GM19455 (cell line): ENCODE data around the gene NRXN3.

Source experiments
- ATAC-seq: cut with Tn5 transposase; IDR thresholded peaks from one replicate; pipeline ENCODE4 v1.9.1; 2021; ENCODE audit not compliant: unreplicated experiment

NRXN3 gene

GRCh38 chr14:79379266-79379665 is 1209.1 kb downstream of the NRXN3 start:
- ATAC-seq, result no peak

DNA sequence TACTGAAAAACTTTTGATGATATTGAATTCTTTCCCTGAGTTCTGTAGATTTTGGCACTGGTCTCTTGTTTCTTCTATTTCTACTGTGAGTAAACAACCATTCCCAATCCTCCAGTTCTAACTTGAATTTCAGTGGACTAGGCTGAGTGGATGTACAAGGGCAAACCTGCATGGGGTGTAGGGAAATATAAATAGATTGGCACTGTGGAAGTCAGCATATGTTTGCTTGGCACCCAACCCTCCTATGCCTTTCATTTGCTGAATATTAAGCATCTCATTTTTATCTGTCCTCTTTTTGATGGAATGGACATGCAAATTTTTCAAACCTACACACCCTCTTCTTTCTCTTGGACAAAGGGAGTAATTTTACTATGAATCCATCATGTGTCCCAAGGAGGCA is 1212.9 kb downstream of the NRXN3 start:
- no peak for ATAC-seq

DNA sequence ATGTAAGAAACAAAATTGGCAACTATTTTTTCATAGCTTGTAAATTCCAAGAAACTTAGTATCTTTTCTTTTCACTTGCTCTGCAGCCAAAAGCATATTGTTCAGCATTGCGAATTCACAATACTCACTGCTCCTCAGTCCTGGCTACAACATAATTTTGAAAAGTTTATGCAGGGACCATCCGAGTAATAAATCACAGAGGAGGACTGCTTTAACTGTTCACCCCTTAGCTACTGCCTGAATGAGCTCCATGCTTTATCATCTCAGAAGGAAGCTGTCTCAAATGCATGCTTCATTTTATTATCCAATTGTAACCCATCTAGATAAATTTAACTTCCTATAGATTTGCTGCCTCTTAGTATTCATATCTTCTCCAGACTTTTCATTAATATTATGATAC is 1213.3 kb downstream of the NRXN3 start:
- no peak for ATAC-seq

DNA sequence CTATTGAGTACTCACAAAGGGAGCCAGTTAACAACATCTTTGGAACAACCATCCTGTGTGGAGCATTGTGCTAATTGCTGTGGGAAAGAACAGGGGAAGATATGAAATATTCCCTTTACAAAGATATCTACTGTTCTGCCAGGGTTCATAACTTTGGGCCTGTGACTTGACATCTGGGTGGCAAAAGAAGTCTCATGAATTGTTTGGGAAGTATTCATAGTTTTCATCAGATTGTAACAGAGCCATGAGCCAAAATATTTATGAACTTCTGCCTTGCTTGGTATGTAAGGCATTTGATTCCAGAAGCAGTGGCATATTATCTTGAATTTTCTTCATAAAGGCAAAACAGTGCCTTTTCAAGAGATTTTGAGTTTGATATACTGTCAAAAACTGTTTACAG is 1224.9 kb downstream of the NRXN3 start:
- no peak for ATAC-seq

- no peak for ATAC-seq
Measured at GRCh38 chr14:79404874-79405511, 1234.8 kb downstream of the NRXN3 start.

- ATAC-seq, result no peak
Measured at GRCh38 chr14:79405512-79405910, 1235.3 kb downstream of the NRXN3 start.

DNA sequence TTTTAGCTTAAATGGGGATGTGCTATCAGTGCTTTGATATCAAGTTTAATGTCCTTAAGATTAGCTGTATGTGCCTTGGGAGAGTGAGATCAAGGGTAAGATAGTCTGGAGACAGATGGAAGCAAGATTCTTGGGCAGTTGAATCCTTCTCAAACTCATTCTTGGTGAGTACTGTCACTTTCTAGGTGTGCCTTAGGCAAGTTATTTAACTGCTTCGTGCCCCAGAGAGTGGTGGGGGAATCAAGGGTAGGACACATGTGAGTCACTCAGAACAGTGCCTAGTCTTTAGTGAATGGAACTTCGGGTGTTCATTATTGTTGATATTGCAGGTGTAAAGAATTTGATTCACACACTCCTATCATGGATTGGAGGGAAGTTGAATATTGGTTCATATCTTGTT is 1237.4 kb downstream of the NRXN3 start:
- no peak for ATAC-seq

DNA sequence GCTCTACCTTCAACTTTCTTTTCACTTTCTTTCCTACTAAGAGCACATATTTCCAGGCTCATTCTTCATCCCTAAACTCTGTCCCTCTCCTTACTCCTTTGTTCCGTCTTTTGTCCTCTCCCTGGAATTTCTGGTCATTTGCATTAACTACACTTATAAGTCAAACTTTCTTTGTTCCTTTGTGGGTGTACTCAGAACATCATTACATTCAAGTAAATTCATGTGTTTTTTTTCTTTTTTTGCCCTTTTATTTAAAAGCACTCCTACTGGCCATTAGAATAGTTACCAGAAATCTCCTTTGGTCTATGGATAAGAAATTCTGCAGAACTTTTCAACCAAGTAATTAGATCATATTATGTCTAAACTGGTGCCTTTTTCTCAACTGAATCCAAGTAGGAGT is 1238.5 kb downstream of the NRXN3 start:
- ATAC-seq, result no peak

DNA sequence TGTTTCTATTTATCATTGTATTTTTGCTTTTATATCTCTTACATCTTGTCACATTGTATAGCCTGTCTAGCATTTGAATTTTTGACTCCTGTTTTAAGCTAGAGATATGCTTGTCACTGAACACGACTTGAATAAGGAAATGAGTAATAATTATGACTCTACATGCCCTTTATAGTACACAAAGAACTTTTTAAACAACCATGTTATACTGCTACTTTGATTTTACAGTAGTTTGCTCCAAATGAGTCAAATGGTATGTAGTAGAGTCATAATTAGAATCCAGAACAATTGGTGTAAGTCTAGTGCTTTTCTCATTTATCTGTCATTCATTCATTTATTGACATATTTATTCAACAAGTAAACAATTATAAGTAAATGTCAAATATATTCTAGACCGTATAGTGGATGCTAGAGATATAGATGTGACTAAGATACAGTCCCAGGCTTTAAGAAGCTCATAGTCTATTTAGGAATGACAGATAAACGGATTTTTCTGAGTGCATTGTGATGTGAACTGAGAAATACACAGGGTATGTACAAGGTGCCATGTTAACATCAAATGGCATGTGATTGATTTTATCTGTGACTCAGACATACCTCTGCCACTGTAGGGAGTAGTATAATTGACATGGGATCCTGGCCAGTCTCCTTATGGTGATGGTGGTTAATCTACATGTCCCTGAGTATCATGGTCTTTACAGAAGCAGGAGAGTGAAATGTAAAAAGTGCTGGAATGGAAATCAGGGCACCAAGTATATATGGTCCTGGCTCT is 1241.4 kb downstream of the NRXN3 start:
- ATAC-seq, result no peak

- no peak for ATAC-seq
Measured at GRCh38 chr14:79412822-79413221, 1242.6 kb downstream of the NRXN3 start.

DNA sequence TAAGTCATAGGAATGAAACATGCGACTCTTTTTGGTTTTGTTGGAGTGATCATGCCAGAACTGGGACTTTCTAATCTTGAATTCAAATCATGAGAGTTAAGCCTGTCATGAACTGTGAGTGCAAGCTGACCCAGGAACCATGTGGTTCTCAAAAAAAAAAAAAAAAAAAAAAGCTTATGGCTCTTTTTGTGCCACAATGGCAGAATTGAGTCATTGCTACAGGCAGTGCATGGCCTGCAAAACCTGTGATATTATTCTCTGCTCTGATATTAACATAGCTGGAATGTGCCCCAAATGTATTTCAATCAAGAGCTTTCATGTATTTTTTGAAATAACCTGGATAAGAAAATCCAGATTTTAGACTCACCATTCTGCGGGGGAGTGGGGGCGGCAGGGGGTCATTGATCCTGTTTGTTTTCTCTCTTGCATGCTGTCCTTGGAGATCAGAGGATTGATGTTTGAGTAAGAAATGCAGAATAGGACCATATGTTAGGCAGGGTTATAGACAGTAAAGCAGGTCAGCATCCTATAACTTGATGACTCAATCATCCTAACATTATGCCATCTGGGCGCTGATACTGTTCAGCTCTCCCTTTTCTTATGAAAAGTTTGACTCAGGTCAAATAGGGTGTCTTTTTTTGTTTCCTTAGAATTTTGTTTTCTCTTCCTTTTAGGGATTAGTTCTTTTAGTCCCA is 1243.7 kb downstream of the NRXN3 start:
- ATAC-seq, result no peak

GRCh38 chr14:79415726-79416125 is 1245.6 kb downstream of the NRXN3 start:
- ATAC-seq, result no peak

GRCh38 chr14:79417961-79418360 is 1247.8 kb downstream of the NRXN3 start:
- no peak for ATAC-seq

DNA sequence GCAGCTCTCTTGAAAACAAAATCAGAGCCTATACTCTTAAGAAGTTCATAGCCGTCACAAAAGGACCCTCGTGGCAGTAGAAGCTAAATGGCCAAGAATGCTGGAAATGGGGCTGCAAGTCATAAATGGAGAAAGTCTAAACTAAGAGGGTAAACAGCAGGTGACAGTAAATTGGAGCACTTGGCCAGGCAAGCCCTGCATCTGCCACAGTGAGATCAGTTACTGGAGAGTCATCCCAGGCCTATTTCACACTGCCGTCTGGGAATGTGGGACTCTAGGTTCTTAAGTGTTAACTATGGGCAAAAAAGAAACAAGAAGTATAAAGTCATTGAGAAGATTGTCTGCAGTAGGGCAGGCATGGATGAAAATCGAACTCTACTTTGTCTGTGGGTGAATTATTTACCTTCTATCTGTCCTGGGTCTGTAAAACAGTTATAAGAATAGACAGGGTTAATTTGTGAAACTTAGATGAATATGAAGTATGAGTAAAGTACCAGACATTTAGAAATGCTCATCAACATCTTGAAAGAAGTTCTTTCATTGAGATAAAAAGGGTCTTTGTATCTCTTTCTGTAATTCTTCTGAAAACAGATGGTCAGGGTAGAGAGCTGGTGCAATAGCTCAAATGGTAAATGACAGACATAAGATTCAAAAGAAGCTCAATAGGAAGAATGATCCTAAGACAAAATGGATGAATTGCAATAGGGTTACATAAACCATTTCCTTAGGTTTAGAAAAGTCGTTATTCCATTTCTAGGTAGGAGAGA is 1248.7 kb downstream of the NRXN3 start:
- no peak for ATAC-seq

- ATAC-seq, result no peak
Measured at GRCh38 chr14:79419571-79420327, 1249.6 kb downstream of the NRXN3 start.

GRCh38 chr14:79420725-79421124 is 1250.6 kb downstream of the NRXN3 start:
- no peak for ATAC-seq

DNA sequence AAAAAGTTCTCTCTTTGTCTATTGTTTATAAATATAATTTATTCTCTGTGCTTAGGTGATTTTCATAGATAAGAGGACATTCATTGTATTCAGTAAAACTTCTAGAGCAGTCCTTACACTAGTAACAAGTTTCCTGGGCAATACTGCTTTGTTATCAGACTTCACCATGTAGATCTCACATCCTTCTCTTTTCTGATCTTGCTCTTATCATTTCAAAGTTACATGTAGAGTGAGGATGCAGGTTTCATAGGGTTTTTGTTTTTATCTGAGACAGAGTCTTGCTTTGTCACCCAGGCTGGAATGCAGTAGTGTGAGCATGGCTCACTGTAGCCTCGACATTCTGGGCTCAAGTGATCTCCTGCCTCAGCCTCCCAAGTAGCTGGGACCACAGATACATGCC is 1251.6 kb downstream of the NRXN3 start:
- ATAC-seq, result no peak

- ATAC-seq, result no peak
Measured at GRCh38 chr14:79424462-79424861, 1254.3 kb downstream of the NRXN3 start.

DNA sequence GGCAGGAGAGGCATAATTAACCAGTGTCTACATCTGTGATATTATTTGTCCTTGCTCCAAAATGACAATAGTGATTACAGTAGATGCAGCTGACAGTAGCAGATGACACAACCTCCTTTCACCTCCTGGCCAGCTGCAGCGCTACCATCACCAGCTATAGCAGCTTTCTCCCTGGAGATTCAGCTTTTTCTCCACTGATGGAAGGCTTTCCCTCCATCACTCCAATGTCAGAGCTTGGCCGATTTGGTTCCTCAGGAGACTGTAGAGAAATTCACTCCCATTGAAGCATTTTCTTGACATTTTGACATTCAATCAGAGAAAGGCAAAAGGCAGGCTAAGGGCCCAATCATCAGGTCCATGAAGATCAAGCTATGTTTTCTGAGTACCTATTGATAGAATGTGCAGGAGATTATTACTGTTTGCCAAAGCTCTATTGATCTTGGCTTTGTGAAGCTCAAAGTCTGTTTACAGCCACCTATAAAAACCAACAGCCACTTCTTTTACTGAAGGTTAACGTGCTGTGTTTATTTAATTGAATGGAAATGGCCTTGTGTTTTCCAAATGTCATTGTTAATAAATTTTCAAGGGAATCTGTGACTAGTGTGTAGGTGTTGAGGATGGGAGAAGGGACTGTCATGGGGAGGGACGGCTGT is 1256.1 kb downstream of the NRXN3 start:
- no peak for ATAC-seq

DNA sequence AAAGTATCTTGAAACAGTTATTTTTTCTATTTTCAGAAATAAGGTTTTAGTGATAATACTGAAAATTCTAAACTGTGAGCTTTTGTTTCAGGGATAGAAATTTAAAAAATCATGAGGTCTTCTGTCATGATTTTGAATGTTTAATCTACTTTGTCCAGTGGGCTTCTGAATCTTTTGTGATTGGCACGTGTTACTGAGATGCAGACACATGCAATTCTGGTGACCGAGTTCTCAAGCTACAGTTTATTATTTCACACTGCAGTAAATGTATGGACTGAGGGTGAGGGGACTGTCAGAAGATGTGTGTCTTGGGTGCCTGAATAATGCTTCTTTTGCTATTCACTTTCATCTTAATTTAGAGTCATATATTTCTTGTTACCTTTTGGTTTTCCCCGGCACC is 1262.5 kb downstream of the NRXN3 start:
- ATAC-seq, result no peak
